Keratinocyte (primary cell): ENCODE measurements around the gene ANKRD27. TPM values are rescaled to one million over a fixed set of nuclear protein-coding genes. Genes with fewer than 3 reads are reported as not detected.

Source experiments
- DNase-seq: peaks from one replicate; pipeline ENCODE4 v3.0.0-alpha.2; 2011; ENCODE audit warnings: low read depth, missing footprints, low spot score
- FAIRE-seq: peaks from 2 replicates; lab custom pipeline; 2011; peaks lifted over from hg19 to GRCh38; lab: Jason Lieb, UNC
- H2AFZ ChIP-seq: 2 replicates; pipeline ENCODE4 v1.6.0; 2012; ENCODE audit warnings: low read length, control low read depth, inconsistent platforms; ENCODE audit not compliant: control insufficient read depth
- H3K27ac ChIP-seq: 2 replicates; pipeline ENCODE4 v1.5.1; 2011; ENCODE audit warnings: low read length; ENCODE audit not compliant: control insufficient read depth, insufficient read depth
- H3K27me3 ChIP-seq: 3 replicates; pipeline ENCODE4 v1.6.0; 2011; ENCODE audit warnings: low read length; ENCODE audit not compliant: control insufficient read depth, insufficient read depth; ENCODE audit errors: extremely low read depth
- H3K36me3 ChIP-seq, 2 experiments: 2 replicates in 1 of 2; 3 replicates in 1 of 2; pipeline ENCODE4 v1.5.1; 2011; ENCODE audit warnings: low read length in 2 of 2, mild to moderate bottlenecking in 1 of 2; ENCODE audit not compliant: control insufficient read depth in 2 of 2, insufficient read depth in 2 of 2; ENCODE audit errors: extremely low read depth in 1 of 2
- H3K4me1 ChIP-seq: 3 replicates; pipeline ENCODE4 v1.5.1; 2011; ENCODE audit warnings: low read length; ENCODE audit not compliant: control insufficient read depth, insufficient read depth; ENCODE audit errors: extremely low read depth
- H3K4me2 ChIP-seq: 3 replicates; pipeline ENCODE4 v1.6.0; 2011; ENCODE audit warnings: low read depth, low read length; ENCODE audit not compliant: control insufficient read depth, insufficient read depth; ENCODE audit errors: extremely low read depth
- H3K4me3 ChIP-seq, 3 experiments: fragments of 200-600 bp in 1 of 3; sonication (generic) in 1 of 3; 2 replicates in 2 of 3; 3 replicates in 1 of 3; pipeline ENCODE4 v1.5.1; 2011 to 2016; ENCODE audit warnings: low read length in 3 of 3, mild to moderate bottlenecking in 3 of 3, control low read depth in 2 of 3, inconsistent platforms in 1 of 3, low read depth in 1 of 3, mixed read lengths in 1 of 3, mixed run types in 1 of 3, moderate library complexity in 1 of 3; ENCODE audit not compliant: control insufficient read depth in 2 of 3, insufficient read depth in 2 of 3; ENCODE audit errors: extremely low read depth in 1 of 3
- H3K79me2 ChIP-seq: 2 replicates; pipeline ENCODE4 v1.6.0; 2012; ENCODE audit warnings: low read length; ENCODE audit not compliant: control insufficient read depth, insufficient read depth
- H3K9ac ChIP-seq: 3 replicates; pipeline ENCODE4 v1.6.0; 2011; ENCODE audit warnings: low read length; ENCODE audit not compliant: control insufficient read depth, insufficient read depth; ENCODE audit errors: extremely low read depth
- H3K9me1 ChIP-seq: 3 replicates; pipeline ENCODE4 v1.6.0; 2011; ENCODE audit warnings: low read length; ENCODE audit not compliant: control insufficient read depth, insufficient read depth; ENCODE audit errors: extremely low read depth
- H3K9me3 ChIP-seq: 2 replicates; pipeline ENCODE4 v1.5.1; 2012; ENCODE audit warnings: low read depth, low read length; ENCODE audit not compliant: control insufficient read depth
- H4K20me1 ChIP-seq: 3 replicates; pipeline ENCODE4 v1.6.0; 2011; ENCODE audit warnings: low read length; ENCODE audit not compliant: control insufficient read depth, insufficient read depth; ENCODE audit errors: extremely low read depth
- CTCF ChIP-seq, 3 experiments: IDR thresholded peaks in 1 of 3; conservative IDR thresholded peaks in 1 of 3; optimal IDR thresholded peaks in 1 of 3; 2 replicates in 2 of 3; 3 replicates in 1 of 3; pipeline versions ENCODE3 to v1.5.1; 2011; ENCODE audit warnings: low read length in 3 of 3, mild to moderate bottlenecking in 3 of 3, moderate library complexity in 2 of 3, control low read depth in 1 of 3, inconsistent platforms in 1 of 3; ENCODE audit not compliant: insufficient read depth in 2 of 3; ENCODE audit errors: extremely low read depth in 1 of 3
- EZH2 ChIP-seq: IDR thresholded peaks from one replicate; pipeline ENCODE4 v1.6.1; 2012; ENCODE audit warnings: inconsistent platforms, mild to moderate bottlenecking, low read length, moderate library complexity
- dilution Hi-C: fragments of 300-500 bp; cut with MboI; formaldehyde crosslinking; loops from one replicate; pipeline ENCODE4 v1.7.0; 2020; ENCODE audit warnings: low sequenced_read_pairs; ENCODE audit not compliant: extremely low pct_ligation_motif_present
- polyA plus RNA-seq, 5 experiments: library from polyadenylated mRNA; depleted of rRNA in 3 of 5; stranded (reverse) in 3 of 5; stranded (forward) in 1 of 5; unstranded in 1 of 5; fragments of >200 nt; gene quantifications; 1 replicate in 1 of 5; 2 replicates in 3 of 5; 3 replicates in 1 of 5; pipeline versions ENCODE4 v1.2.1 to v1.2.3, GENCODE V29; 2011 to 2012; ENCODE audit warnings: missing spikeins in 2 of 5, low read depth in 1 of 5, low replicate concordance in 1 of 5

The ANKRD27 gene
- polyA plus RNA-seq, 1 donor (not counting 4 experiments of a cell fraction or from before 2014, with no cell fraction given): 34.5 TPM

- Histone ChIP-seq H2AFZ (no peak overlapping the region), H3K79me2 (peaks cover 60% of the 10 kb centered on the region), H3K9me1 (no peaks in the 10 kb centered on the region), H4K20me1 (peaks cover 6% of the 10 kb centered on the region), H3K4me2 (no peak overlapping the region), H3K4me1 (no peaks in the 10 kb centered on the region), H3K36me3 (peaks cover 7 to 10% of the 10 kb centered on the region in 2 experiments), H3K27me3 (no peaks in the 10 kb centered on the region), H3K27ac (no peak overlapping the region), H3K4me3 (no peak overlapping the region), H3K9ac (no peak overlapping the region), H3K9me3 (no peaks in the 10 kb centered on the region)
- FAIRE-seq: no peak
- no peak for DNase-seq
- dilution Hi-C loops: no loop called here
- no peak for TF ChIP-seq EZH2
- TF ChIP-seq CTCF (optimal IDR thresholded peaks at IDR 0.05 in 1 of 3, IDR thresholded peaks at IDR 0.05 in 1 of 3, conservative IDR thresholded peaks at IDR 0.05 in 1 of 3; ENCODE audit: extremely low read depth in 1 of 3, insufficient read depth in 2 of 3, low read length in 3 of 3): no peak
These were observed 12.8 kb downstream of the ANKRD27 start for GRCh38 chr19:32662186-32662585.

GRCh38 chr19:32661318-32661717 is 13.7 kb downstream of the ANKRD27 start:
- H3K27me3 ChIP-seq: no peaks in the 10 kb centered on the region
- no peak overlapping the region for H3K9ac ChIP-seq
- no peak overlapping the region for H3K4me3 ChIP-seq
- no peaks in the 10 kb centered on the region for H3K9me1 ChIP-seq
- FAIRE-seq (no peak), DNase-seq (no peak)
- no peak overlapping the region for H2AFZ ChIP-seq
- peaks cover 2% of the 10 kb centered on the region for H4K20me1 ChIP-seq
- dilution Hi-C loops: no loop called here
- no peak for TF ChIP-seq CTCF (optimal IDR thresholded peaks at IDR 0.05 in 1 of 3, IDR thresholded peaks at IDR 0.05 in 1 of 3, conservative IDR thresholded peaks at IDR 0.05 in 1 of 3; ENCODE audit: extremely low read depth in 1 of 3, insufficient read depth in 2 of 3, low read length in 3 of 3)
- TF ChIP-seq EZH2: no peak
- no peaks in the 10 kb centered on the region for H3K4me1 ChIP-seq
- H3K79me2 ChIP-seq: peaks cover 53% of the 10 kb centered on the region
- no peak overlapping the region for H3K27ac ChIP-seq
- no peaks in the 10 kb centered on the region for H3K9me3 ChIP-seq
- H3K4me2 ChIP-seq: no peak overlapping the region
- H3K36me3 ChIP-seq: peaks cover 7 to 9% of the 10 kb centered on the region in 2 experiments
